ENCODE results near the gene AKAP12.

The AKAP12 gene

DNA sequence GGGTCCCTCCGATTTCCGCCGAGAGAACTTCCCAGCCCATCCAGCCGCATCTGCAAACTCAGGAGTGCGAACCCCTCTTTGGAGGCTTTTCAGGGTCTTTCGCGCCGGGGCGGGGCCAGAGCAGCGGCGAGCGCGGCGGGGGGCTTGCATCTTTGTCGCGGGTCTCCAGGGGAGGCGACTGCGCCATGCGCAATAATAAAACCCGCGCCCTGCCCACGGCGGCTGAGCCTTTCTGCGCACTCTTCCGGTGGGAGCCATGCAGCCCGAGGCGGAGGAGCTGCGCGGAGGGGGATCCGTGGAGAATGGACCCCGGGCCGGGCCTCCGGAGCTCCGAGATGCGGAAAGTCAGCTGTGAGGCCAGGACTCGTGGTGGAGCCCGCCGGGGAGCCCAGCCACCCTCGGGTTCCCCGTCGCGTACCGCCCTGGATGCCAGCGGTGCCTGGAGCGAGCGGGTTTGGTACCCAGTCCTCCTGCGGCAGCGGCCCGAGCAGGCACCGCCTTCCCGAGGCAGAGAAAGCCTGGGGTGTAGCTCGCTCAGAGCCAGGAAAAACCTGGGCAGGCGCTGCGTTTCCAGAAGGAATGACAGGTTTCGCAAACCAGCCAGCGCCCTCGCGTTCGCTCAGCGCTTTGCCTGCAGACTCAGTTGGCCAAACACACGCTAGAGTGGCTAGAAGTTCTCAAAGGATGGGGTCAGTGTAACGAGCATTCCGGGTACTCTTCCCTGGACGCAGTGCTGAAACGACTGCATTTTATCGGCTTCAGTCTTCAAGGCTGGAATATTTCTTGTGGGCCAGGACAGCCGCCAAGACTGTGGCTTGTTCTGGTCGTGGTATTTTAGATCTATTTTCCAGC is 1.2 kb downstream of the AKAP12 start:
- peak; percentile 17 for DNase-seq

DNA sequence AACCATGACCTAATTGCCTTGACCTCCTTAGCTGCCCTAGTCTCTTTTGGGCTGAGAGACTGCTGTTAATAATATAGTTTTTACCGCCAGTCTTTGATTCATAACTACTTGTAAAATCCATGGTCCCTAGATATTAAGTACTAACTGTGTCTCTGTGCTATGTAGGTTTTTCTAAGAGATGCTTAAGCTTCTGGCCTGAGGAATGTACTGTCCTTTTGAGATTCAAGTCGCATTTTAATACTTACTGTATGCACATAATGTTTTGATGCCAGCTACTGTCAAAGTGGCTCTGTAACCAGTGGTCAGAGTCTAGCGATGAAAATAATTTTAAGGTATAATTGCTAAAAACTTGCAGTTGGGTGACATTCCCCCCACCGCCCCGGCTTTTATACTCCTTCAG is 2.1 kb downstream of the AKAP12 start:
- DNase-seq, result no peak

DNA sequence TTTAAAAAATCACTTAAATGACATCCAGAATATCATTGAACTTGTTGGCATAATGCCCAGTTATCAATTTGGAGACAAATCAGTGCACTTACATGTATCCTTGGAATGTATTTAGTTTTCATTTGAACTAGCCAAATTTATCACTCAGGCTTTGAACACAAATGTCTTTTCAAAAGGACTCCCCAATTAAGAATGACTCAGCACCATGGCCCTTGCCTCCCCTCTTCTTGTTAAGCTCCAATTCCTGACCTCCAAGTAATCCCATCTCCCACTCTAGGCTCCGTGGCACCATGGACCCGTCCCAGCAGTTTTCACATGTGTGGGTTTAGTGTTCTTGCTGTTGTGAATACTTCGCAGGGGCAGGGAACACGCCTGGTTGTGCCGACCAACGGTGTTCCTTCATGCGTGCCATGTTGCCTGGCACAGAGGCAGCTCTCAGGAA is 2.7 kb downstream of the AKAP12 start:
- no peak for DNase-seq

GRCh38 chr6:151243481-151243880 is 3.7 kb downstream of the AKAP12 start:
- no peak for DNase-seq

DNA sequence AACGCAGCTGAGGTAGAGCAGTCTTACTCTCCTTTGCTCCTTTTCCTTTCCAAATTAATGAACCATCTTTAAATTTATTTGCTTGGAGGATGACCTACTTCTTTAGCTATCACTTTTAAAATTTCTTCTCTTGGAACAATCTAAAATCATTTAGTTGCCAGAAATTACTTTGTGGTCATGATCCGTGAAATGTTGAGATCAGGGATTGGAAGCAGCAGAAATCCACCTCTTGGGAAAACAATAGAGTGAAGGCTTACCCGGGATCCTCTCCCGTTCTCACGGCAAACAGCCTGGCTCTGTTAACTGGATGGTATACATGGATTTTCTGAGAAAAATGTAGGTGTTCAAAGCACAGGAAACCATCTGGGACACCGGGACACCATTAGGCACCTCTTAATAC is 7.7 kb downstream of the AKAP12 start:
- DNase-seq, result no peak

GRCh38 chr6:151248295-151248694 is 8.5 kb downstream of the AKAP12 start:
- no peak for DNase-seq

DNA sequence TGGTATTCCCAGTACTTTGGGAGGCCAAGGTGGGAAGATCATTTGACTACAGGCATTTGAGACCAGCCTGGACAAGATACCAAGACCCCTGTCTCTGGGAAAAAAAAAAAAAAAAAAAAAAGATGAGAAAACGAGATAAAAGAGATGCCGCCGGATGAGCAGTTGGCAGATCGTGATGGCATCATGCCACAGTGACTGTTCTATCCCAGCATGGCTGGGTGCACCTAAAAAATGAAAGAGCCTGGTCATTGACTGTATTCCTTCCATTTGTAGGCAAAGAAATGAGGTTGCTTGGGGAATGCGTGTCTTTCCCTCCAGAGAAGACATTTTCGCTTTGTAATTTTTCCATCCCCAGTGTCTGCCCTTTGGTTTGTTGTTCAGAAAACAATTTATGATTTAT is 12.9 kb downstream of the AKAP12 start:
- peak; percentile 13 for DNase-seq

DNA sequence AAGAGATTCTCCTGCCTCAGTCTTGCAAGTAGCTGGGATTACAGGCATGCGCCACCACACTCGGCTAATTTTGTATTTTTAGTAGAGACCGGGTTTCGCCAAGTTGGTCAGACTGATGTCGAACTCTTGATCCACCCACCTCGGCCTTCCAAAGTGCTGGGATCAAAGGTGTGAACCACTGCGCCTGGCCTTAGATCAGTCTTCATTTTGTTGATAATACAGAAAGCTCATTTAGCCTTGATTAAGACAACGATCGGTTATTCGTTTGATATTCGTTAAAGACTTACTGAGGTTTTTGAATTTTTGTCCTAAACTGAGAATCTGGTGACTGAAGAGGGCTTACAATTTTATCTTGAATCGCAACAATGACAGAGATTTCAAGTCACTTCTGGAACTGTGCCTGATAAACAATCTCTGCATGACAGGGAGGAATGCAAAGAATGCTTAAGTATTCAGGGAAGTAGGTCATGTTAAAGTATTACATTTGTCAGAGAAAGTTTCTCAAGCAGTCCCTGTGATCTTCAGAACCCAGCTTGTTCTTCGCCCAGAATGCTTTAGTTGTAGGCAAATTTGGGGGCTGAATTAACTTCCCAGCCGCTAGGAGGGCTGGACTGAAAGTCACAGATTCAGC is 14.8 kb downstream of the AKAP12 start:
- no peak for DNase-seq

- DNase-seq, result no peak
These were observed 16.0 kb downstream of the AKAP12 start for GRCh38 chr6:151255811-151256210.

GRCh38 chr6:151257985-151258445 is 18.2 kb downstream of the AKAP12 start:
- DNase-seq, result no peak

GRCh38 chr6:151260205-151260604 is 20.4 kb downstream of the AKAP12 start:
- DNase-seq, result no peak

DNA sequence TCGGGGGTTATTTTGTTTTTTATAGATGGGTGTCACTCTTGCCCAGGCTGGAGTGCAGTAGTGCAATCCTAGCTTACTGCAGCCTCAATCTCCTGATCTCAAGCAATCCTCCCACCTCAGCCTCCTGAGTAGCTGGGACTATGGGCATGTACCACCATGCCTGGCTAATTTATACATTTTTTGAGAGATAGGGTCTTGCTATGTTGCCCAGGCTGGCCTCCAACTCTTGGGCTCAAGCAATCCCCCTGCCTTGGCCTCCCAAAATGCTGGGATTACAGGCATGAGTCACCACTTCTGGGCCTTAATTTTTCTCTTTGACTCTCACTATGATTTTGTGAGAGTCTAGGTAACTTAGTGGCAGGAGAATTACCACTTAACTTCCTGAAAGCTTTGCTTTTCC is 23.3 kb downstream of the AKAP12 start:
- DNase-seq, result no peak

DNA sequence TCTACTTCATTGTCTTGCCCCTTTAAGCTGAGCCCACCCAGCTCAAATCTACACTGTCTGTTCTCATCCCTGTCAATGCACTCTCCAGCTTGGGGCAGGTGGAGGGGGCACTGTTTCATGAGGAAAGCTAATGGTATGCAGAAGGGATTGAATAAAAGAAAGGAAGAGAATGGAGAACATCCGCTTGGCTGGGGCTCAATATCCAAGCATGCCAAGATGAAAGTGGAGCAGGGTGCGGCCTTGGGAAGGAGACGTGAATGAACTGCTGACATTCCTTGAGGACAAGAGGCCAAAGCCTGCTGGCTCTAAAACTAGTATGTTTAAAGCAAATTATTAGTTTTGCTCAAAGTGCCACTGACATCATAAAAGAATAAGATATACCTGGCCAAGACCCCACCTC is 24.2 kb downstream of the AKAP12 start:
- no peak for DNase-seq

DNA sequence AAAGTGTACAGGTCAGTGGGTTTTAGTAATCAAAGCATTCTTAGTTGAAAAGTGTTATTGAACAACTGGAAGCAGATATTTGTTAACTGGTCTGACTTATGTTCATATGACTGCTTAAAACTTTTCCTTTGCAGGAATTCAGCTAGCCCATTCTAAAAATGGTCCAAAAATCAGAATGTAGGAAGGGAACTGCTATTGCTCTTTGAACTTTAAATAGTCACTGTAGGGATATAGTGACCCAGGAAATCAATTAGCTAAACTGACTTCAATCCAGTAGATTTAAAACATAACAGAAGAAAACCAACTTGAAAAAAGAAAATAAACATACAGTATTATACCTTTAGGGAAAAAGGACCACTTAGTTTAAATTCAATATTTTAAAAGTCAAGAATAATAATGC is 25.5 kb downstream of the AKAP12 start:
- DNase-seq, result no peak

DNA sequence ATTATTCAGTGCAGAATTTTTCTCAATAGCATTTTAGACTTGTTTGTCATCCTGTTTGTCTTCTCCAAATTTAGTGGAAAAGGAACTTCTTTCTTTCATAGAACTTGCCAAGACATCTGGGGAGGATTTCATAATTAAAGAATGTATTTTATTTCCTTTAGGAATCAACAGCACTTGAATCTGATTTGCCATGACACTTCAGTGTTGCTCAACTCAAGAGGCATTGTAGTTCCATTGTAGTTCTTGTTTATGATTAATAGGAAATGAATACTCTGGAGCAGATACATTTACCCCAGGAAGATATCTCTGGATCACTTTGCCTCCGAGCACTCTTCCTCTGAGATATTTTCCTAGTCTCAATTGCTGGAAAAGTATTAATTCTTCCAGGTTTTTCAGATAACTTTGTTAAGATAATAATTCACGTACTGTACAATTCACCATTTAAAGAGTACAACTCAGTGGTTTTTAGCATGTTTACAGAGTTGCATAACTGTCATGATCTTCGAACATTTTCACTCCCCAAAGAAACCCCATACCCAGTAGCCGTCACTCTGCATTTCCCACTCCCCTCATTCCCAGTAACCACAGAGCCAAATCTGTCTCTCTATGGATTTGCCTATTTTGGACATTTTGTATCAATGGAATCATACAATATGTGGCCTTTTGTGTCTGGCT is 29.7 kb downstream of the AKAP12 start:
- DNase-seq, result no peak

DNA sequence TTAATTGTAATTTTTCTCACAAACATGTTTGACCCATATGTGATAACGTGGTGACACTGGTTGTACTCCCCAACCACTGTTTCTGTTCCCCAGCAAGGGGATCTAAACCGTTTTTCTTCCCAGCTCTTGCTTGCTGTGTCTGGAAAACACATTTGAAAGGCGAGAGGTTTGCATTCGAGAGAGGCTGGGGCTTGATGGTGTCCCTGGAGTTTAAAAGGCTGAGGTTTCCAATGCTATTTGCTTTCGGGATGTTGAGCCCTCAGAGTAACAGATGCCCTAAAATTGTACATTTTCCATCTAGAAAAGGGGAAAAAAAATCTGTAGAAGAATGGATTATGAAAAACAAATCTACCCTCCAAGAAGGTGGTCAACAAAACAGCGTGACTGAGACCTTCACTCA is 35.4 kb downstream of the AKAP12 start:
- no peak for DNase-seq

DNA sequence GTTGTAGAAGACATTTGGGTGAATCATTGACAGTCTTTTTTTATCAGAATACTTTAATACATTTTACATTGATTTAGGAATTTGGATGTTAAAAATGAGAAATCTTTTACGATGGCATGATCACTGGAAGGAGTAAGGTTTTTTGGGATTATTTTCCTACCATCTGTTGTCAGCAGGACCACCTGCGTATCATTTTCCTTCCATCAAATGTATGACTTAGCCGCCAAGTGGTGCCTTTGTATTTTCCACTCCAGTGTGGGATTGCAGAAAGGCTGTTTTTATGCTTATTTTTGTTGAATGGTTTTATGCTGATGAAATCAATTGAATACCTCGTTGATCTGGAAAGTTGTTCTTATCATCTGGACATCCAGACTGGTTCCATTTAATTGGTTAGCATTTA is 35.8 kb downstream of the AKAP12 start:
- no peak for DNase-seq

DNA sequence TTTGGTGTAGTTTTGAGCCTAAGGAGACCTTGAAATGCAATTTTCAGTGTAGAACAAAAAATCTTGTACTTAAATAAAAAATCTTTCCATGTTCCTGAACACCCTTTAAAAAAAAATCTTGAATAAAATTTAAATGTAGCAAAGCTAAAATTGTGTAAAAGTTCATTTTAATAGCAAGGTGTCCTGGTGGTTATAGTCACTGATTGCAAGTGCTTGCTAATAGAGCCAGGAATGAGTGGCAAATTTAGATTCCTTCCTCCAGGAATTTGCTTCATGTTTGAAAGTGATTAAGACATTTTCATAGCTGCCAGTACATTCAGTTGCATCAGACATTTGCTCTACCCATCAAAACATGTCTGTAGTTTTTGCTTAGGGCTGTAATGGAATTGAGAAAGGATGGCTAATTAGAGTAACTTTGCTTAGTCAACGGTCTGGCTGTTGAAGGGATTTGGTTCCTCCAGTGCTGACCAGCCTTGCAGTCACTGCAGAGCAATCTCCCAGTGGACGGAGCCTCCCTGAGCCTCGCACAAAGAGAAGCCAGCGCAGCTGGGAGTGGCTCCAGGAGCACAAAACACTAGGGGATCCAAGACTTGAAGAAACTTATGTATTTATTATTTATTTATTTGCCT is 36.5 kb downstream of the AKAP12 start:
- no peak for DNase-seq

- no peak for DNase-seq
These were observed 40.1 kb downstream of the AKAP12 start for GRCh38 chr6:151279891-151280290.

GRCh38 chr6:151280859-151281258 is 41.1 kb downstream of the AKAP12 start:
- DNase-seq, result no peak

GRCh38 chr6:151284012-151284411 is 44.2 kb downstream of the AKAP12 start:
- no peak for DNase-seq

- no peak for DNase-seq
These were observed 44.8 kb downstream of the AKAP12 start for GRCh38 chr6:151284548-151285017.

DNA sequence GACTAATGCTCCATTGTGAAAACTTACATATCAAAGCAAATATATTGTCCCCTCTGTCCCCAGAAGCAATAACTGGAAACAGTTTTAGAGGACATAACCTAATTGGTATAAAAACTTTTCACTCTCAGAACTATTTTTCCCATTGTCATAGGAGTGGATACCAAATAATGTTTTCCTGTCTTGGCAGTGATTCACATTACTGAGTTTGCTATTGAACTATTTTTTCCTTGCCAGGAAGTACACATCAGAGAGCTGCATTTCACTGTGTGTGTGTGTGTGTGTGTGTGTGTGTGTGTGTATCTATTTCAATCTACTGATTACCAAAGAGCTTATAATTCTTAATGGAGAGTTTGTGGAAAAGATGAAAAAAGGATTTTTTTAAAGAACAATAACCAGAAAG is 45.4 kb downstream of the AKAP12 start:
- DNase-seq, result no peak

Data from NCI-H1694 (cell line).